Esophagus muscularis mucosa (tissue), 3 donors: ENCODE measurements around the gene HIBCH.

Experiments used
- POLR2A ChIP-seq: fragments of 450-650 bp; IDR thresholded peaks from one replicate; pipeline ENCODE4 v1.6.1; 2017; ENCODE audit warnings: antibody characterized with exemption, moderate library complexity, mild to moderate bottlenecking, low read depth
- POLR2AphosphoS5 ChIP-seq, 2 donors: sonication (generic); formaldehyde crosslinking; IDR thresholded peaks; one replicate each; pipeline ENCODE4 v1.6.1; 2017; ENCODE audit warnings: antibody characterized with exemption in 2 of 2
- TF ChIP-seq, protein P1 (sequence below), 3 experiments: fragments of 200-600 bp in 2 of 3; fragments of 450-650 bp in 1 of 3; sonication (generic) in 2 of 3; IDR thresholded peaks; one replicate each; pipeline ENCODE4 v1.5.1; 2017 to 2019; ENCODE audit warnings: antibody characterized with exemption in 3 of 3, mild to moderate bottlenecking in 2 of 3, moderate library complexity in 1 of 3

DNA sequence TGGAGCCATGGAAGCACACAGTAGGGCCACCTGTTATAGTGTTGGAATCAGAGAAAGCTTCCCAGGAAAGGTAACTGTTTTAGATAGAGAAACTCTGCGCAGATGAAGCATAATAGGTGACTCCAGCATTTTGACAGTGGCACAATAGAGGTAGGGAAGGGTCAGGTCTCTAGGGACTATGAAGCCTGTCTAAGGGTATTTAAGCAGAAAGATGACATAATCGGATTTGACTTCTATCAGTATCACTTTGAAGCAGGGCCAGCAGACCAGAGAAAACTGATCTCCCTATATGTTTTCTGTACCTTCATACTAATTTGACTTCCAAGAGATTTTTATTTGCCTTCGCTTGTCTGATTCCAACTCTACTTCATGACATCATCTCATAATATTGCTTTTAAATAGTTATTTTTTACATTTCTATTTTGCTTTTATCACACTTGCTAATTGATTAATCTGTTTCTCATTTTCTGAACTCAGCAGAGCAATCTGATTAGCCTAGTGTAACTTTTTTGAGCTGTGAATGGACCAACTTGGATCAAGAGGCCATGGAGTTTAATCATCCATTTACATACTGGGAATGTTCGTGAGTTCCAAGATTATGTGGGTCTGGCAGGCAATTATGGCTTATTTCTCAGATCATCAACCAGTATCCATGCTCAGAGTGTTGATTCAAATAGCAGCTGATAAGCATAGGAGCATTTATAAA lies 8.4 kb upstream of the HIBCH start:
- TF ChIP-seq, protein P1, sequence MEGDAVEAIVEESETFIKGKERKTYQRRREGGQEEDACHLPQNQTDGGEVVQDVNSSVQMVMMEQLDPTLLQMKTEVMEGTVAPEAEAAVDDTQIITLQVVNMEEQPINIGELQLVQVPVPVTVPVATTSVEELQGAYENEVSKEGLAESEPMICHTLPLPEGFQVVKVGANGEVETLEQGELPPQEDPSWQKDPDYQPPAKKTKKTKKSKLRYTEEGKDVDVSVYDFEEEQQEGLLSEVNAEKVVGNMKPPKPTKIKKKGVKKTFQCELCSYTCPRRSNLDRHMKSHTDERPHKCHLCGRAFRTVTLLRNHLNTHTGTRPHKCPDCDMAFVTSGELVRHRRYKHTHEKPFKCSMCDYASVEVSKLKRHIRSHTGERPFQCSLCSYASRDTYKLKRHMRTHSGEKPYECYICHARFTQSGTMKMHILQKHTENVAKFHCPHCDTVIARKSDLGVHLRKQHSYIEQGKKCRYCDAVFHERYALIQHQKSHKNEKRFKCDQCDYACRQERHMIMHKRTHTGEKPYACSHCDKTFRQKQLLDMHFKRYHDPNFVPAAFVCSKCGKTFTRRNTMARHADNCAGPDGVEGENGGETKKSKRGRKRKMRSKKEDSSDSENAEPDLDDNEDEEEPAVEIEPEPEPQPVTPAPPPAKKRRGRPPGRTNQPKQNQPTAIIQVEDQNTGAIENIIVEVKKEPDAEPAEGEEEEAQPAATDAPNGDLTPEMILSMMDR (IDR thresholded peaks at IDR 0.05): no peak
- no peak for TF ChIP-seq POLR2AphosphoS5 (IDR thresholded peaks at IDR 0.05)
- no peak for TF ChIP-seq POLR2A
